ENCODE data around the gene NME2. TPM values are rescaled to one million over a fixed set of nuclear protein-coding genes. Genes with fewer than 3 reads are reported as not detected.
"Not testable (repeated sequence)": the region's sequence is repeated elsewhere in the genome, so short reads cannot be mapped to it uniquely, and the experiment has no call there.

NME2 gene
- total and polyA plus RNA-seq, 5 experiments from 2014 or later: 186 to 385 (median 286) TPM

DNA sequence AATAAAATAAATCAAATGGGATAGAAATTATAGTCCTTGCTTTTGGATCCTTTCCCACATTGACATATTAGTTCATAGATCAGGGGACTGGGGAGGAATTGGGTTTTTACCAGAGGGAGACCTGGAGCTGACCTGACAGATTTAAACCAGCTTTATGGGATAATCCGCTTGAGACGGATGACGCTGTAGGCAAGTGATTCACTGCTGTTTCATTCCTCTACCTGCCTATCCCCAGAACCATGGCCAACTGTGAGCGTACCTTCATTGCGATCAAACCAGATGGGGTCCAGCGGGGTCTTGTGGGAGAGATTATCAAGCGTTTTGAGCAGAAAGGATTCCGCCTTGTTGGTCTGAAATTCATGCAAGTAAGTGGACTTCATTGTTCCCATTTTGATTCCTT is 10.8 kb upstream of the NME2 start:
- Mint-ChIP-seq H3K27me3 (no peaks in the 10 kb centered on the region), H3K36me3 (peaks cover 0 to 39% (median 3%) of the 10 kb centered on the region in 3 donors), H3K27ac (no peak overlapping the region), H3K9me3 (no peaks in the 10 kb centered on the region), H3K4me1 (peaks cover 0 to 12% (median 5%) of the 10 kb centered on the region in 4 donors), H3K4me3 (peak overlapping the region in 1 of 10 donors; percentile 36)
- no peak for ATAC-seq
- no peak for DNase-seq
- POLR2A ChIA-PET: interaction anchor here (1.0 to 3.0 kb wide), 3 partner anchors 10 to 289 kb away, joined by 5 to 12 read pairs (median 11); partner anchors contain the start of genes NME2 and TOB1

- POLR2A ChIA-PET: no interaction called here
Measured at GRCh38 chr17:51159604-51160003, 6.6 kb upstream of the NME2 start.

GRCh38 chr17:51161541-51161940 is 4.7 kb upstream of the NME2 start:
- POLR2A ChIA-PET: interaction anchor here (2.8 kb wide), 1 partner anchor 8 kb away, joined by 16 read pairs; the partner anchor contains the start of gene NME1
- ATAC-seq (no peak), DNase-seq (no peak)
- H3K36me3 Mint-ChIP-seq: peaks cover 0 to 51% (median 12%) of the 10 kb centered on the region in 3 donors
- no peak overlapping the region for H3K4me3 Mint-ChIP-seq
- no peaks in the 10 kb centered on the region for H3K9me3 Mint-ChIP-seq
- peaks cover 7 to 21% (median 13%) of the 10 kb centered on the region in 4 donors for H3K4me1 Mint-ChIP-seq
- H3K27me3 Mint-ChIP-seq: no peaks in the 10 kb centered on the region
- no peak overlapping the region for H3K27ac Mint-ChIP-seq

More at GRCh38 chr17:51159604-51160003, 6.6 kb upstream of the NME2 start:
- H3K36me3 Mint-ChIP-seq: peaks cover 0 to 60% (median 12%) of the 10 kb centered on the region in 3 donors
- peak overlapping the region in 2 of 10 donors; percentile 27 for H3K27ac Mint-ChIP-seq
- ATAC-seq (no peak), DNase-seq (no peak)
- peaks cover 0 to 12% (median 5%) of the 10 kb centered on the region in 4 donors for H3K4me1 Mint-ChIP-seq
- no peaks in the 10 kb centered on the region for H3K9me3 Mint-ChIP-seq
- H3K27me3 Mint-ChIP-seq: no peaks in the 10 kb centered on the region
- no peak overlapping the region for H3K4me3 Mint-ChIP-seq

DNA sequence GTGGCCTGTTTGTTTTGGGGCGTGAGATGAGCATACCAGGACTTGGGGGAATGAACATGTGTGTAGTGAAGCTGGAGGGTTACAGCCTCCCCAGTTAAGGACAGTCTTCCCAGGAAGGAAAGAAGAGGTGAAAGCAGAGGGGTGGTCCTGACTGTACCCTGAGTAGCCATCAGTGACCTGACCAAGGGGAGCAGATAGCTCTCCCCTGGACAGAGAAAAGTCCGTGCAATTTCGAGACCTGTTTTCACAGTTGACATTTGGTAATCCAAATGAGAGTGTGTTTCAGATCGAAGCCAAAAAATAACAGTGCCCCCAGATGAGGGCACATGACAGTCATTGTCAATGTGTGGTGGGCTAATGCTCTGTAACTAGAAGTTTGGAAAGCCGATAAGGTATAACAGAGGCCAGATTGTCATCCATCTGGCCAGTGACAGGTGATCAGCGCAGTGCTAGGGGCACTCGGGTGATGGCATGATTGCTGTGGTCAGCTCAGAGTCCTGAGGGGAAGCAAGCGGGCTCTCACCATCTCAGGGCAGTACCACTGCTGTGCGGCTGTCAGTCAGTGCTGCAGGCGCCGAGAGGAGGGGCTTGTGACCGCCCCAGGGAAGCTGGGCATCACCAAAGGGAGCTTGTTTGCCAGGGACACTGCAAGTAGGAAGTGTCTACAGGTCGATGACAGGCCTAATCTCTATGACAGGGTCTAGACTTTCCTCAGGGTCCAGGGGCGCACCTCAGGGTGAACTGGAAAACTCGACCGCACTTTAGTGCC is 1.1 kb upstream of the NME2 start:
- Mint-ChIP-seq H3K9me3 (no peaks in the 10 kb centered on the region), H3K4me1 (peaks cover 10 to 32% (median 23%) of the 10 kb centered on the region in 4 donors), H3K4me3 (peak overlapping the region; percentile 82 to 99 (median 94)), H3K27me3 (no peaks in the 10 kb centered on the region), H3K27ac (peak overlapping the region; percentile 92 to 98 (median 96)), H3K36me3 (peaks cover 0 to 45% (median 9%) of the 10 kb centered on the region in 3 donors)
- POLR2A ChIA-PET: interaction anchor here (1.4 to 2.1 kb wide), 3 partner anchors 10 to 298 kb away, joined by 7 to 18 read pairs (median 12); partner anchors contain the start of genes NME1 and TOB1
- ATAC-seq: no peak
- DNase-seq: no peak

GRCh38 chr17:51165680-51166197 is 472 bp upstream of the NME2 start:
- POLR2A ChIA-PET: interaction anchor here (1.0 to 2.1 kb wide), 5 partner anchors 10 to 299 kb away, joined by 3 to 18 read pairs (median 7); partner anchors contain the start of genes NME1, SPAG9 and TOB1
- no peaks in the 10 kb centered on the region for H3K9me3 Mint-ChIP-seq
- DNase-seq: peak in 5 of 10 donors; percentile 3 to 49 (median 19)

GRCh38 chr17:51166987-51167931 is 1.0 kb downstream of the NME2 start:
- peak overlapping the region; percentile 77 to 87 (median 83) for H3K4me3 Mint-ChIP-seq
- H3K4me1 Mint-ChIP-seq: peaks cover 11 to 36% (median 23%) of the 10 kb centered on the region in 4 donors
- peak overlapping the region in 9 of 10 donors; percentile 59 to 88 (median 71) for H3K27ac Mint-ChIP-seq
- POLR2A ChIA-PET: interaction anchor here (1.0 to 2.1 kb wide), 5 partner anchors 11 to 300 kb away, joined by 3 to 18 read pairs (median 5); partner anchors contain the start of genes NME1, SPAG9 and TOB1
- H3K9me3 Mint-ChIP-seq: no peaks in the 10 kb centered on the region
- peaks cover 0 to 44% (median 0%) of the 10 kb centered on the region in 3 donors for H3K36me3 Mint-ChIP-seq
- peak; percentile 29 to 73 (median 64) for DNase-seq
- peak; percentile 67 to 76 for ATAC-seq
- no peaks in the 10 kb centered on the region for H3K27me3 Mint-ChIP-seq

More at GRCh38 chr17:51165680-51166197, 472 bp upstream of the NME2 start:
- Mint-ChIP-seq H3K27me3 (no peaks in the 10 kb centered on the region), H3K4me3 (peak overlapping the region; percentile 82 to 99 (median 94)), H3K4me1 (peaks cover 10 to 33% (median 23%) of the 10 kb centered on the region in 4 donors), H3K36me3 (peaks cover 0 to 46% (median 8%) of the 10 kb centered on the region in 3 donors), H3K27ac (peak overlapping the region; percentile 92 to 98 (median 96))
- ATAC-seq: peak; percentile 25 to 42

GRCh38 chr17:51169340-51169739 is 3.1 kb downstream of the NME2 start:
- H3K27ac Mint-ChIP-seq: peak overlapping the region in 5 of 10 donors; percentile 2 to 63 (median 20)
- H3K36me3 Mint-ChIP-seq: peaks cover 0 to 47% (median 0%) of the 10 kb centered on the region in 3 donors
- H3K4me3 Mint-ChIP-seq: peak overlapping the region in 2 of 10 donors; percentile 43 to 74

DNA sequence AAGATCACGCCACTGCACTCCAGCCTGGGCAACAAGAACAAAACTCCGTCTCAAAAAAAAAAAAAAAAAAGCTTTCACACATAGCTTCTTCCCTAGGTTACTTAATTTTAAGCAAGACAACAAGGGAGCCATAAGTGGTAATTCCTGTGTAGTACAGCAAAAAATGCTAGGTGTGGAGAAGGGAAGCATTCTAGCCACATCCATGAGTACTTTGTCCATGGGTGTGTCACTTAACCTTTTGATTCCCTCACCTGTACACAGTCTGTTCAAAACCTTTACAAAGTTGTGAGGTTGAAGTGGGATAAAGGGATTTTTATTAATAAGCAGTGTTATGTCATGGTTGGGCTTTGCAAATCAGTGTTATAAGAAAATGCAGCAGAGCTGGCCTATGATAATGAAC is 4.5 kb downstream of the NME2 start:
- ATAC-seq (no peak), DNase-seq (no peak)
- Mint-ChIP-seq H3K27me3 (no peaks in the 10 kb centered on the region), H3K36me3 (peaks cover 0 to 47% (median 0%) of the 10 kb centered on the region in 3 donors), H3K4me1 (peaks cover 8 to 26% (median 16%) of the 10 kb centered on the region in 4 donors), H3K4me3 (no peak overlapping the region), H3K9me3 (no peaks in the 10 kb centered on the region), H3K27ac (no peak overlapping the region)
- POLR2A ChIA-PET: interaction anchor here (0.6 kb wide), 1 partner anchor 57 kb away, joined by 3 read pairs; no protein-coding TSS in a partner anchor

More at GRCh38 chr17:51169340-51169739, 3.1 kb downstream of the NME2 start:
- DNase-seq (no peak), ATAC-seq (no peak)
- Mint-ChIP-seq H3K27me3 (no peaks in the 10 kb centered on the region), H3K4me1 (peaks cover 11 to 36% (median 23%) of the 10 kb centered on the region in 4 donors), H3K9me3 (no peaks in the 10 kb centered on the region)
- POLR2A ChIA-PET: interaction anchor here (0.5 to 0.8 kb wide), 2 partner anchors 12 to 95 kb away, joined by 3 to 4 read pairs; no protein-coding TSS in a partner anchor

- H3K27ac Mint-ChIP-seq, H3K4me3 Mint-ChIP-seq, ATAC-seq, H3K27me3 Mint-ChIP-seq, DNase-seq, H3K9me3 Mint-ChIP-seq: not testable (repeated sequence)
- Mint-ChIP-seq H3K36me3 (peaks cover 0 to 47% (median 0%) of the 10 kb centered on the region in 3 donors), H3K4me1 (peaks cover 5 to 21% (median 13%) of the 10 kb centered on the region in 4 donors)
- POLR2A ChIA-PET: interaction anchor here (0.6 kb wide), 1 partner anchor 374 kb away, joined by 3 read pairs; no protein-coding TSS in a partner anchor
Measured at GRCh38 chr17:51172030-51172429, 5.8 kb downstream of the NME2 start.

- Mint-ChIP-seq H3K4me1 (no peaks in the 10 kb centered on the region), H3K27ac (peak overlapping the region in 2 of 10 donors; percentile 31 to 39), H3K36me3 (peaks cover 0 to 55% (median 9%) of the 10 kb centered on the region in 3 donors), H3K4me3 (no peak overlapping the region), H3K9me3 (no peaks in the 10 kb centered on the region), H3K27me3 (no peaks in the 10 kb centered on the region)
- POLR2A ChIA-PET: no interaction called here
- no peak for DNase-seq
- ATAC-seq: no peak
Measured at GRCh38 chr17:51180486-51180885, 14.3 kb downstream of the NME2 start.

GRCh38 chr17:51184124-51184523 is 17.9 kb downstream of the NME2 start:
- DNase-seq: no peak
- Mint-ChIP-seq H3K27ac (peak overlapping the region in 2 of 10 donors; percentile 2 to 13), H3K27me3 (no peaks in the 10 kb centered on the region), H3K9me3 (no peaks in the 10 kb centered on the region), H3K36me3 (peaks cover 0 to 85% (median 14%) of the 10 kb centered on the region in 3 donors), H3K4me1 (no peaks in the 10 kb centered on the region), H3K4me3 (no peak overlapping the region)
- POLR2A ChIA-PET: interaction anchor here (0.7 to 1.0 kb wide), 2 partner anchors 10 to 16 kb away, joined by 3 read pairs; no protein-coding TSS in a partner anchor
- no peak for ATAC-seq
